KBM-7 (cell line): ENCODE measurements around the gene USP24.
"Not testable (repeated sequence)": the region's sequence is repeated elsewhere in the genome, so short reads cannot be mapped to it uniquely, and the experiment has no call there.

ENCODE experiments used
- DNase-seq: peaks from one replicate; pipeline ENCODE4 v3.0.0-alpha.2; 2015
- in situ Hi-C: fragments of 300-500 bp; cut with MboI; formaldehyde crosslinking; loops from 2 replicates; pipeline ENCODE4 v1.14.3; 2020; ENCODE audit warnings: low sequenced_read_pairs, low pct_unique_long_range_greater_than_20kb, mixed read lengths

Gene USP24

DNA sequence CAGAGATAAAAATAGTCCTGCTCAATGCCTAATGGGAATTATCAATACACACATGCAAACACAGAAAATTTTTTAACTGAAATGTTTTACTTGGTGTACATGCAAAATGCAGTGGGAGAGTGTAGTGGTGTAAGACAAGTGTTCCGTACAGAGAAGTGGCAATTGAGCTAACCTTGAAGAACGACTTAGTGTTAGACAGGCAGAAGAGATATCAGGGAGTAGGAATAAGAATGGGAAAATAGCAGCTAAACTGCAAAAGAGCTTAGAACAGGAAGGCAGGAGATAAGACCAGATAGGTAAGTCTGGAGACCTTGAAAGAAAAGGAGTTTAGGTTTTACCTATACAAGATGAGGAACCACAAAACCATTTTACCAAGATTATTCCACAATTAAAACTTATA, 9.0 kb downstream of the USP24 start:
- DNase-seq, result no peak
- in situ Hi-C loops, result no loop called here

- in situ Hi-C loops, result no loop called here
- DNase-seq, result no peak
These were observed 10.2 kb downstream of the USP24 start for GRCh38 chr1:55204997-55205396.

DNA sequence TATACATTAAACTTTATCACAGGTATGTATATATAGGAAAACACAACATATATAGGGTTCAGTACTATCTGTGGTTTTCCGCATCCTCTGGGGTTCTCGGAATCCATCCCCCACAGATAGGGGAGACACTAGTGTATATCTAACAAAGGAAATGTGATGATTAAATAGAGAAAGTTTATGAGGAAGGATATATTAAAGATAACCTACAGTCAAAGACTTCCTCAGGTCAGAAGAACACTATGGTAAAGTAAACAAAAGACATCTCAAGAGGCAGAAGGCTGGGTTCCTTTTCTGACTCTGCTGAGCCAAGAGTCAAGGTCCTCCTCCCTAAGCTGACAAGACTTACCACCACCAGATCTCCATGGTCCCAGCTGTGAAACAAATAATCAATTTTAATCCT, 12.1 kb downstream of the USP24 start:
- in situ Hi-C loops, result no loop called here
- peak; percentile 29 for DNase-seq

DNA sequence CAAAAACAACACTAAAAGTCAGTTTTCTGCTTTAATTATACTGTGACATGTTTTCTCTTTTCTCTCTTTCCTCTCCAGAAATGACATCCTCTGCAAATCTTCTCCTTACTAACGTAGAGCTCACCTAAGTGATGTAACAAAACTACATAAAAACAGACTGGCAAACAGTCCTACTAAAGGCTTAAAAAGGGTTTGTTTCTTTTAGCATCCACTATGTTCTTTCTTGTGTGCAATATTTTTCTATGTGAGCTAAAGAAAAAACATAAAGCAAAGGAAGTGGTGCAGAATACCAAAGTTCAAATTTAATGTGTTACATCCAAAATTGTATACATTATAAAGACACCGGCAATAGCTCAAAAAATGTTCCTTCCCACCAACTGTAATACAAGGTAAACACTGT, 14.5 kb downstream of the USP24 start:
- no peak for DNase-seq
- in situ Hi-C loops, result no loop called here

- DNase-seq, in situ Hi-C loops: not testable (repeated sequence)
These were observed 15.4 kb downstream of the USP24 start for GRCh38 chr1:55199735-55200134.

DNA sequence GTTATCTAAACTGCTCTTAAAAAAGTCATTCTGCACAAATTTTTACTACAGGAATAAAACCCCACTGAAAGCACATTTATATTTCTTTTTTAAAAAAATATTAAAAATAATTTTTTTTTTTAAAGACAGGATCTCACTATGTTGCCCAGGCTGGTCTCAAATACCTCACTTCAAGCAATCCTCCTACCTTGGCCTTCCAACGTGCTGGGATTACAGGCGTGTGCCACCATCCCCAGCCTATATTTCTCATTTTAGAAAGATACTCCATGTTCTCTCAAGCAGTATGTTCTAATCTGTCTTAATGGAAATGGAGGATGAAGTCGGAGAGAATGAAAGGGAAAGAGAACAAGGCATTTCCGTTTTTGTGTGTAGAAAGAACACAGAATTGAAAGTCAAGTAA, 17.1 kb downstream of the USP24 start:
- no peak for DNase-seq
- in situ Hi-C loops, result no loop called here

- in situ Hi-C loops, result no loop called here
- no peak for DNase-seq
These were observed 18.1 kb downstream of the USP24 start for GRCh38 chr1:55197099-55197498.

- in situ Hi-C loops, result no loop called here
- DNase-seq, result peak; percentile 29
These were observed 18.6 kb downstream of the USP24 start for GRCh38 chr1:55196433-55197035.

- in situ Hi-C loops, result no loop called here
- no peak for DNase-seq
These were observed 19.5 kb downstream of the USP24 start for GRCh38 chr1:55195521-55196233.

- DNase-seq, result peak; percentile 62
- in situ Hi-C loops, result no loop called here
These were observed 20.3 kb downstream of the USP24 start for GRCh38 chr1:55194851-55195250.

- no peak for DNase-seq
These were observed 23.1 kb downstream of the USP24 start for GRCh38 chr1:55192093-55192492.

DNA sequence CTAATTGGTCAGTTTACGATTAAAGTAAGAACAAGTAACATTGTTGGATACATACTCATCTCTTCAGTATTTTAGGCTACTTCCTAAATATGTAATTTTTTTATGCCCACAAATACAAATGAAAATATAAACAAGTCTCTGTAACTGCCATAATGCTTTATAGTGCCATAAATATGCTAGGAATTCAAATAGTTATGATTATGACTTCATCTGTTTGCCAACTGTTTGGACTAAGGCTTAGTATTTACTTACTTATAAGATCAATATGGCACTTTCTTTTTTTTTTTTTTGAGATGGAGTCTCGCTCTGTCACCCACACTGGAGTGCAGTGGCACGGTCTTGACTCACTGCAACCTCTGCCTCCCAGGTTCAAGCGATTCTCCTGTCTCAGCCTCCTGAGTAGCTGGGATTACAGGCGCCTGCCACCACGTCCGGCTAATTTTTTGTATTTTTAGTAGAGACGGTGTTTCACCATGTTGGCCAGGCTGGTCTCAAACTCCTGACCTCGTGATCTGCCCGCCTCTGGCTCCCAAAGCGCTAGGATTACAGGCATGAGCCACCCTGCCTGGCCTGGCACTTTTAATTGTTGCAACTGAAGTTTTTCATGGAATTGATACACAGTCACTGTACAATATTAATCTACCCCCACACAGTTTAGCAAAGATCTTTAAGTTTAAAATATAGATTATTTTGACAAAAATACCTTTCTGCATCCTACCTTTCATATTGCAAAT, 23.8 kb downstream of the USP24 start:
- in situ Hi-C loops, DNase-seq: not testable (repeated sequence)

More at GRCh38 chr1:55192093-55192492, 23.1 kb downstream of the USP24 start:
- in situ Hi-C loops, result no loop called here

- no peak for DNase-seq
- in situ Hi-C loops, result no loop called here
These were observed 25.1 kb downstream of the USP24 start for GRCh38 chr1:55190109-55190508.

DNA sequence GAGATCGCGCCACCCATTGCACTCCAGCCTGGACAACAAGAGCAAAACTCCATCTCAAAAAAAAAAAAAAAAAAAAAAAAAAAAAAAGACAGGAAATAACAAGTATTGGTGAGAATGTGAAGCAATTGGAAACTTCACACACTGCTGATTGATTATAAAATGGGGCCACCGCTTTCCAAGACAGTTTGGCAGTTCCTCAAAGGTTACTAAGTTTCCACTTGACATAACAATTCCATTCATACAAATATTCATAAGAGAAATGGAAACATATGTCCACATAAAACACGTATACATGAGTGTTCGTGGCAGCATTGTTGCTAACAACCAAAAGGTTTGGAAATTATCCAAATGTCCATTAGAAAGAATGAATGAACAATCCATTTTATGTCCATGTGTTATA, 26.3 kb downstream of the USP24 start:
- in situ Hi-C loops, result no loop called here
- DNase-seq, result no peak

DNA sequence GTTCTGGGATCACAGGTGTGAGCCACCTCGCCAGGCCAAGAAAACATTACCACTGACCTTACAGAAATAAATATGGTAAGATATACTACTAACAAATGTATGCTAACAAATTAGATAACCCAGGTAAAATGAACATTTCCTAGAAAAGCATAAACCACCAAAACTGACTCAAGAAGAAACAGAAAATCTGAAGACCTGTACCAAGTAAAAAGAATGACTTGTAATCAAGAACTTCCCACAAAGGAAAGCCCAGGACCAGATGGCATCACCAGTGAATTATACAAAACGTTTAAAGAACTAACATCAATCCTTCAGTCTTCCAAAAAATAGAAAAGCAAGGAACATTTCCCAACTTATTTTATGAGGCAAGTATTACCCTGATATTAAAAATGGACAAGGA, 29.3 kb downstream of the USP24 start:
- no peak for DNase-seq
- in situ Hi-C loops, result no loop called here

DNA sequence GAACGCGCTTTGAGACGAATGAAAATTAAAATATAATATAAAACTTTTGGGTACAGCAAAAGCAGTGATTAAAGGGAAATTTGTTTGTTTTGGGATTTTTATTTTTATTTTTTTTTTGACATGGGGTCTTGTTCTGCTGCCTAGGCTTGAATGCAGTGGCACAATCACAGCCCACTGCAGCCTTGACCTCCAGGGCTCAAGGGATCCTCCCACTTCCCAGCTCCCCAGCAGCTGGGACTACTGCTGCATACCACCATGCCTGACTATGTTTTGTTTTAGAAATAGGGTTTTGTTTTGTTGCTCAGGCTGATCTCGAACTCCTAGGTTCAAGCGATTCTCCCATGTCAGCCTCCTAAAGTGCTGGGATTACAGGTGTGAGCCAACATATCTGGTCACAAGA, 30.3 kb downstream of the USP24 start:
- in situ Hi-C loops, result no loop called here
- no peak for DNase-seq

- in situ Hi-C loops, result no loop called here
- no peak for DNase-seq
These were observed 33.5 kb downstream of the USP24 start for GRCh38 chr1:55181666-55182065.

- in situ Hi-C loops, result no loop called here
- DNase-seq, result no peak
These were observed 35.0 kb downstream of the USP24 start for GRCh38 chr1:55180075-55180670.

DNA sequence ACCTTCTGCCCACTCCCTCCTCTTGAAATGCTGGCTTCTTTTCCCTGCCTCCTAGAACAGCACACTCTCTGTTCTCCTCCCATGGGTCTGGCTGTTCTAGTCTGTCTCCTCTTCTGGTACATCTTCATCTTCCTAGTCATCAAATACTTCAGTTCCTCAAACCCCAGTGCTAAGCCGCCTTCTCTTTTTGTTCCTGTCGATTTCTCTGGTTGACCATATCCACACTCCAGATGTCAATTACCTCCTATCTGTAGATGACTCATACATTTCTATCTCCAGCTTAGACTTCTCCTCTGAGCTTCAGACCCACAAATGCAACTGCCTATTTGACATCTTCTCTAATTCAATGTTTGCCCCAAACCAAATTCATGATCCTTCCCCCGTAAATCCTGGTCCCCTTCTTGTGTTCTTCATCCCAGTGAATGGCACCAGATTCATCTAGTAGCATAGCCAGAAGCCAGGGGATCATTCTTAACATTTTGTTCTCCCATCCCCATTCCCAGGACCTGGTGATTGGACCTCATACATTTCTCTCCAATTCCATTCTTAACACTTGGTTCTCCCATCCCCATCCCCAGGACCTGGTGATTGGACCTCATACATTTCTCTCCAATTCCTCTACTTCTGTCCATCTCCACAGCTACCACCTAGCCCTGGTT, 35.9 kb downstream of the USP24 start:
- DNase-seq, result peak; percentile 63
- in situ Hi-C loops, result no loop called here

GRCh38 chr1:55172687-55173086, 42.5 kb downstream of the USP24 start:
- in situ Hi-C loops, result no loop called here
- no peak for DNase-seq
